Vagina (tissue), 2 donors: ENCODE results near the gene MUC3A. TPM values are rescaled to one million over a fixed set of nuclear protein-coding genes. Genes with fewer than 3 reads are reported as not detected.
"Not testable (repeated sequence)": the region's sequence is repeated elsewhere in the genome, so short reads cannot be mapped to it uniquely, and the experiment has no call there.

Experiments used
- DNase-seq, 2 donors: peaks; one replicate each; pipeline ENCODE4 v3.0.0-alpha.2; 2017; ENCODE audit errors: extremely low spot score in 2 of 2
- H3K27ac ChIP-seq: fragments of 200-600 bp; sonication (generic); one replicate; pipeline ENCODE4 v1.5.1; 2019
- H3K27me3 ChIP-seq: fragments of 200-600 bp; sonication (generic); one replicate; pipeline ENCODE4 v1.5.1; 2019
- H3K36me3 ChIP-seq, 2 donors: fragments of 200-600 bp; sonication (generic); one replicate each; pipeline ENCODE4 v1.5.1; 2017 to 2019
- H3K4me1 ChIP-seq: fragments of 200-600 bp; sonication (generic); one replicate; pipeline ENCODE4 v1.5.1; 2019
- H3K4me3 ChIP-seq, 2 donors: fragments of 200-600 bp; sonication (generic); 1 replicate in 1 of 2; 2 replicates in 1 of 2; pipeline ENCODE4 v1.5.1; 2016 to 2019
- H3K9me3 ChIP-seq: fragments of 200-600 bp; sonication (generic); one replicate; pipeline ENCODE4 v1.5.1; 2019
- POLR2A ChIP-seq, 2 donors: fragments of 450-650 bp; IDR thresholded peaks; one replicate each; pipeline ENCODE4 v1.6.1; 2017; ENCODE audit warnings: antibody characterized with exemption in 2 of 2, mild to moderate bottlenecking in 2 of 2, moderate library complexity in 2 of 2
- POLR2AphosphoS5 ChIP-seq, 2 donors: sonication (generic); formaldehyde crosslinking; IDR thresholded peaks; one replicate each; pipeline ENCODE4 v1.9.0; 2017; ENCODE audit warnings: antibody characterized with exemption in 2 of 2, mild to moderate bottlenecking in 2 of 2, low read depth in 1 of 2; ENCODE audit not compliant: insufficient read depth in 1 of 2
- intact Hi-C: fragments of 100-400 bp; cut with DNase I; formaldehyde crosslinking; loops from one replicate; pipeline ENCODE4 v1.15.1; 2023
- total RNA-seq: library from RNA; depleted of rRNA; stranded (reverse); fragments of >200 nt; gene quantifications from one replicate; pipeline ENCODE4 v1.2.3, GENCODE V29; 2016
- TF ChIP-seq, protein P1 (sequence below), 3 experiments: fragments of 450-650 bp in 2 of 3; fragments of 200-600 bp in 1 of 3; sonication (generic) in 1 of 3; IDR thresholded peaks; one replicate each; pipeline ENCODE4 v1.5.1; 2017 to 2019; ENCODE audit warnings: antibody characterized with exemption in 3 of 3, mild to moderate bottlenecking in 2 of 3, moderate library complexity in 2 of 3

MUC3A gene
- total RNA-seq, 1 donor from 2014 or later: 0.49 TPM

DNA sequence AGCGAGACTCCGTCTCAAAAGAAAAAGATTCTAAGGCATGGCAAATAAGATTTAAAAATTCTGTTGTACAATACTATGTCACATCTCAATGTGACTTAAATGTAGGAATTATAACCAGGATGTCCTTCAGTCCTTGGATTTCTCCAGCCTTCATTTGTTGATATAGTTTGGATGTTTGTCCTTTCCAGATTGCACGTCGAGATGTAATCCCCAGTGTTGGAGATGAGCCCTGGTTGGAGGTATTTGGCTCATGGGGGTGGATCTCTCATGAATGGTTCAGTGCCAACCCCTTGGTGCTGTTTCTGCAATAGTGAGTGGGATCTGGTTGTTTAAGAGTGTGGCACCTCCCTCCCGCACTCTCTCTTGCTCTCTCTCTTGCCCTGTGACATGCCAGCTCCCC is 40.8 kb upstream of the MUC3A start:
- intact Hi-C loops: no loop called here
- TF ChIP-seq POLR2AphosphoS5 (IDR thresholded peaks at IDR 0.05; ENCODE audit: insufficient read depth in 1 of 2, low read depth in 1 of 2) (no peak), POLR2A (IDR thresholded peaks at IDR 0.05) (no peak)
- TF ChIP-seq, protein P1, sequence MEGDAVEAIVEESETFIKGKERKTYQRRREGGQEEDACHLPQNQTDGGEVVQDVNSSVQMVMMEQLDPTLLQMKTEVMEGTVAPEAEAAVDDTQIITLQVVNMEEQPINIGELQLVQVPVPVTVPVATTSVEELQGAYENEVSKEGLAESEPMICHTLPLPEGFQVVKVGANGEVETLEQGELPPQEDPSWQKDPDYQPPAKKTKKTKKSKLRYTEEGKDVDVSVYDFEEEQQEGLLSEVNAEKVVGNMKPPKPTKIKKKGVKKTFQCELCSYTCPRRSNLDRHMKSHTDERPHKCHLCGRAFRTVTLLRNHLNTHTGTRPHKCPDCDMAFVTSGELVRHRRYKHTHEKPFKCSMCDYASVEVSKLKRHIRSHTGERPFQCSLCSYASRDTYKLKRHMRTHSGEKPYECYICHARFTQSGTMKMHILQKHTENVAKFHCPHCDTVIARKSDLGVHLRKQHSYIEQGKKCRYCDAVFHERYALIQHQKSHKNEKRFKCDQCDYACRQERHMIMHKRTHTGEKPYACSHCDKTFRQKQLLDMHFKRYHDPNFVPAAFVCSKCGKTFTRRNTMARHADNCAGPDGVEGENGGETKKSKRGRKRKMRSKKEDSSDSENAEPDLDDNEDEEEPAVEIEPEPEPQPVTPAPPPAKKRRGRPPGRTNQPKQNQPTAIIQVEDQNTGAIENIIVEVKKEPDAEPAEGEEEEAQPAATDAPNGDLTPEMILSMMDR (IDR thresholded peaks at IDR 0.05): no peak

DNA sequence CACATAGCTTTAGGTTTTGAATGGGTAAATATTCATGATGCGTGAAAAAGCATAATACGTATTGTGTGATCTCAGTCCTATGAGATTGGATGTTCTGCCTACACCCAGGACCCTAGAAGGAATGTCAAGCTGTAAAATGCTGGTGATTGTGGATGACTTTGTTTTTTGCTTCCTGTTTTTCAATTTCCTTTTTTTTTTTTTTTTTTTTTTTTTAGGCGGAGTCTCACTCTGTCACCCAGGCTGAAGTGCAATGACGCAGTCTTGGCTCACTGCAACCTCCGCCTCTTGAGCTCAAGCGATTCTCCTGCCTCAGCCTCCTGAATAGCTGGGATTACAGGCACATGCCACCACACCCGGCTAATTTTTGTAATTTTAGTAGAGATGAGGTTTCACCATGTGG is 38.9 kb upstream of the MUC3A start:
- intact Hi-C loops, H3K4me1 ChIP-seq, H3K27ac ChIP-seq: not testable (repeated sequence)

More for the DNA sequence above, 40.8 kb upstream of the MUC3A start:
- Histone ChIP-seq H3K27ac (no peak overlapping the region), H3K27me3 (no peaks in the 10 kb centered on the region), H3K4me3 (no peak overlapping the region), H3K36me3 (no peaks in the 10 kb centered on the region), H3K4me1 (no peaks in the 10 kb centered on the region), H3K9me3 (no peaks in the 10 kb centered on the region)
- no peak for DNase-seq

DNA sequence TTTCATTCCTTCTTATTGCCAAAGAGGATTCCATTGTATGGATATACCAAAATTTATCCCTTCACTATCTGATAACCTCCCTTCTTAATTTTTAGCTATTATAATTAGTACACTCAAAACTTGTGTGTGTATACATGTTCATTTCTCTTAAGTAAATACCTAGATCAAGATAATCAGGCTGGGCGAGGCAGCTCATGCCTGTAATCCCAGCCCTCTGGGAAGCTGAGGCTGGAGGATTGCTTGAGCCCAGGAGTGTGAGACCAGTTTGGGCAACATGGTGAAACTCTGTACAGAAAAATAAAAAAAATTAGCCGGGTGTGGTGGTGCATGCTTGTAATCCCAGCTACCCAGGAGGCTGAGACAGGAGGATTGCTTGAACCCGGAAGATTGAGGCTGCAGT is 37.9 kb upstream of the MUC3A start:
- DNase-seq: no peak
- no peaks in the 10 kb centered on the region for H3K36me3 ChIP-seq
- TF ChIP-seq POLR2A (IDR thresholded peaks at IDR 0.05): no peak
- TF ChIP-seq, protein P1 (IDR thresholded peaks at IDR 0.05): no peak
- TF ChIP-seq POLR2AphosphoS5 (IDR thresholded peaks at IDR 0.05; ENCODE audit: insufficient read depth in 1 of 2, low read depth in 1 of 2): no peak
- no peak overlapping the region for H3K27ac ChIP-seq
- H3K4me1 ChIP-seq: peaks cover 3% of the 10 kb centered on the region
- no peaks in the 10 kb centered on the region for H3K27me3 ChIP-seq
- no peaks in the 10 kb centered on the region for H3K9me3 ChIP-seq
- no peak overlapping the region for H3K4me3 ChIP-seq
- intact Hi-C loops: no loop called here

More for the DNA sequence above, 38.9 kb upstream of the MUC3A start:
- not testable (repeated sequence) for H3K27me3 ChIP-seq, DNase-seq, H3K36me3 ChIP-seq, H3K4me3 ChIP-seq, H3K9me3 ChIP-seq

DNA sequence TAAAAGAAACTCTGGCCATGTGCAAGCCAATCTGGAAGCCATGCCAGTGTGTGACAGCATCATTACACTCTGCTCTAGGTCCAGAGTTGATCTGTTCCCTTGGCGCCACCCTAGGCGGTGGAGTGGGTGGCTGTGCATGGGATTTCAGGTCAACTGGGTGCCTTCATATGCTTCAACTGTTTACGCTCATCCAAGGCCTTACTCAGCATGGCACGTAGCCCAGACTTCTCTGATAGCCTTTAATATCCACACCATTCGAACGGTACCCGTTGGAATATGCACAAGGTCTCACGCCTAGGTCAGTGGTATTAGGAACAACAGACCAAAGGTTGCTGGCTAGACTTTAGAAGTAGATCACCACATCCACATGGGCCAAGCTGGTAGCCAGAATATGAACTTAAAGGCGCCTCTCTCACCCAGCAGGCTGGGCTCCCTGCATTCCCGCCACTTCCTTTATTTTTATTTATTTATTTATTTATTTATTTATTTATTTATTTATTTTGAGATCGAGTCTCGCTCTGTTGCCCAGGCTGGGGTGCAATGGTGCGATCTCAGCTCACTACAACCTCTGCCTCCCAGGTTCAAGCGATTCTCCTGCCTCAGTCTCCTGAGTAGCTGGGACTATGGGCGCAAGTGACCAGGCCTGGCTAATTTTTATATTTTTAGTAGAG is 35.0 kb upstream of the MUC3A start:
- no peak overlapping the region for H3K27ac ChIP-seq
- no peak overlapping the region for H3K4me3 ChIP-seq
- intact Hi-C loops: no loop called here
- no peaks in the 10 kb centered on the region for H3K27me3 ChIP-seq
- no peaks in the 10 kb centered on the region for H3K9me3 ChIP-seq
- no peaks in the 10 kb centered on the region for H3K36me3 ChIP-seq
- no peak for DNase-seq
- no peak for TF ChIP-seq POLR2A (IDR thresholded peaks at IDR 0.05)
- TF ChIP-seq, protein P1 (IDR thresholded peaks at IDR 0.05): no peak
- TF ChIP-seq POLR2AphosphoS5 (IDR thresholded peaks at IDR 0.05; ENCODE audit: insufficient read depth in 1 of 2, low read depth in 1 of 2): no peak
- H3K4me1 ChIP-seq: peaks cover 3% of the 10 kb centered on the region

DNA sequence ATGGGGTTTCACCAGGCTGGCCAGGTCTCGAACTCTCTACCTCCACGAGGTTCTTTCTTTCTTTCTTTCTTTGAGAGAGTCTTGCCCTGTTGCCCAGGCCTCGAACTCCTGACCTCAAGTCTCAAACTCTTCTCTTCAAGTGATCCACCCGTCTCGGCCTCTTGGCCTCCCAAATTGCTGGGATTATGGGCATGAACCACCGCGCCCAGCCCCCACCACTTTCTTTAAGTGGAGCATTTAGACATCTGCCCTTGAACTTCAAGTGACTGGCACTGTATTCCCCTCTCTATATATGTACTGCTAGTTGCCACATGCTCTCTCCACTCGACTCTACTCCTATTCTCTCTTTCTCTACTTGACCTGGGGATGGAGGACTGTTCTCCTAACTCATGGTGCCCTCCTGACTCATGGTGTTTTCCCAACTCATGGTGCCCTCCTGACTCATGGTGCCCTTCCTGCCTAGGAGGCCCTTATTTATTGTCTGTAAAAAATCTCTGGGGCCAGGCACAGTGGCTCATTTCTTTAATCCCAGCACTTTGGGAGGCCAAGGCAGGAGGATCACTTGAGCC is 34.4 kb upstream of the MUC3A start:
- TF ChIP-seq POLR2A (IDR thresholded peaks at IDR 0.05) (no peak), POLR2AphosphoS5 (IDR thresholded peaks at IDR 0.05; ENCODE audit: insufficient read depth in 1 of 2, low read depth in 1 of 2) (no peak)
- TF ChIP-seq, protein P1 (IDR thresholded peaks at IDR 0.05): no peak
- intact Hi-C loops: no loop called here

DNA sequence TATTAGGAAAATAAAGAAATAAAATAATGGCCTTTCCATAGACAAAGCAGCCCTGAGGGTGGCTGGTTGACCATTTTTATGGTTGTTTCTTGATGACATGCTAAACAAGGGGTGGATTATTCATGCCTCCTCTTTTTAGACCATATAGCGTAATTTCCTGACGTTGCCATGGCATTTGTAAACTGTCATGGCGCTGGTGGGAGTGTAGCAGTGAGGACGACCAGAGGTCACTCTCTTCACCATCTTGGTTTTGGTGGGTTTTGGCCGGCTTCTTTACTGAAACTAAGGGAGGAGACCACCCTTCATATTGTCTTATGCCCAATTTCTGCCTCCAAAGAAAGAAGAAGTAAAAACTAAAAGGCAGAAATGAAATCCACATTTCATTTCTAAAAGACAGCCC is 30.0 kb upstream of the MUC3A start:
- H3K27me3 ChIP-seq, H3K4me3 ChIP-seq, H3K27ac ChIP-seq, intact Hi-C loops, H3K36me3 ChIP-seq, H3K9me3 ChIP-seq, H3K4me1 ChIP-seq, DNase-seq: not testable (repeated sequence)

More for the DNA sequence above, 34.4 kb upstream of the MUC3A start:
- Histone ChIP-seq H3K9me3 (no peaks in the 10 kb centered on the region), H3K4me3 (no peak overlapping the region), H3K27ac (no peak overlapping the region), H3K4me1 (peaks cover 3% of the 10 kb centered on the region), H3K36me3 (no peaks in the 10 kb centered on the region), H3K27me3 (no peaks in the 10 kb centered on the region)
- no peak for DNase-seq

DNA sequence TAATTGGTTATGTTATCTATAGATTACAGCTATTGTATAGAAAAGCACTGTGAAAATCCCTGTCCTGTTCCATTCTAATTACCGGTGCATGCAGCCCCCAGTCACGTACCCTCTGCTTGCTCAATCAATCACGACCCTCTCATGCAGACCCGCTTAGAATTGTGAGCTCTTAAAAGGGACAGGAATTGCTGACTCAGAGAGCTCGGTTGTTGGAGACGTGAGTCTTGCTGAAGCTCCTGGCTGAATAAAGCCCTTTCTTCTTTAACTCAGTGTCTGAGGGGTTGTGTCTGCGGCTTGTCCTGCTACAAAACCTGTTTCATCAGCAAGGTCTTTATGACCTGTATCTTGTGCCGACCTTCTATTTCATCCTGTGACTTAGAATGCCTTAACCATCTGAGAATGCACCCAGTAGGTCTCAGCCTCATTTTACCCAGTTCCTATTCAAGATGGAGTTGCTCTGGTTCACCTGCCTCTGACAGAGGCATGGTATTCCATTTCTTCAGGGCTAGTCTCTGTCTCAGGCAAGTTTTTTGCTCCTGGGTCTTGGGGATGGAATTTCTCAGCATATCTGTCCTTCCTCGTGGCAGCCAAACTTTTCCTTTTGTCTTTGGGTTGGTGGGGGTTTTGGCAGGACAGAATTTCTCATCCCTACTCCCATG is 29.4 kb upstream of the MUC3A start:
- not testable (repeated sequence) for DNase-seq, H3K27me3 ChIP-seq, H3K36me3 ChIP-seq

More for the DNA sequence above, 29.4 kb upstream of the MUC3A start:
- H3K9me3 ChIP-seq, H3K27ac ChIP-seq, intact Hi-C loops, H3K4me3 ChIP-seq, H3K4me1 ChIP-seq: not testable (repeated sequence)
